H1 (cell line): ENCODE measurements around the gene TTC31. TPM values are rescaled to one million over a fixed set of nuclear protein-coding genes. Genes with fewer than 3 reads are reported as not detected.
A peak's percentile ranks its signal among the peaks of the same experiment; 100 is the strongest.

Experiments used
- CTCF ChIA-PET: fragments of 300-600 bp; sonication (Branson Sonifier 250); formaldehyde crosslinking; loops from one replicate; lab custom pipeline; 2021; ENCODE audit not compliant: partially characterized antibody; lab: Charles Lee
- POLR2A ChIA-PET: fragments of 300-600 bp; sonication (Branson Sonifier 250); formaldehyde crosslinking; loops from one replicate; lab custom pipeline; 2021; ENCODE audit warnings: inconsistent platforms; ENCODE audit not compliant: partially characterized antibody; lab: Charles Lee
- DNase-seq, 2 experiments: peaks; one replicate each; pipeline versions ENCODE4 v3.0.0 to v3.0.0-alpha.2; 2010 to 2022; ENCODE audit warnings: low spot score in 2 of 2, low read depth in 1 of 2, mixed read lengths in 1 of 2
- FAIRE-seq: peaks from 2 replicates; lab custom pipeline; 2011; peaks lifted over from hg19 to GRCh38; lab: Jason Lieb, UNC
- H2AFZ ChIP-seq: 2 replicates; pipeline ENCODE4 v1.8.1; 2012; ENCODE audit warnings: low read length, inconsistent platforms
- H2AK5ac ChIP-seq: 2 replicates; pipeline ENCODE4 v1.6.1; 2013; ENCODE audit warnings: low read depth, low read length
- H2BK120ac ChIP-seq: replicated peaks from 2 replicates; pipeline ENCODE3; 2013; ENCODE audit warnings: low read depth, low read length, inconsistent platforms
- H2BK12ac ChIP-seq: 2 replicates; pipeline ENCODE4 v1.6.1; 2013; ENCODE audit warnings: low read depth, low read length
- H2BK15ac ChIP-seq: 2 replicates; pipeline ENCODE4 v1.6.1; 2013; ENCODE audit warnings: low read length
- H2BK20ac ChIP-seq: 2 replicates; pipeline ENCODE4 v1.6.1; 2013; ENCODE audit warnings: low read length
- H2BK5ac ChIP-seq: 2 replicates; pipeline ENCODE4 v1.6.1; 2013; ENCODE audit warnings: low read depth, low read length
- H3K14ac ChIP-seq: 2 replicates; pipeline ENCODE4 v1.6.1; 2013; ENCODE audit warnings: inconsistent platforms; ENCODE audit not compliant: insufficient read length
- H3K18ac ChIP-seq: 2 replicates; pipeline ENCODE4 v1.6.1; 2013; ENCODE audit warnings: low read length; ENCODE audit errors: extremely low read depth
- H3K23ac ChIP-seq: 2 replicates; pipeline ENCODE4 v1.6.1; 2013; ENCODE audit warnings: inconsistent platforms; ENCODE audit not compliant: insufficient read length
- H3K23me2 ChIP-seq: 2 replicates; pipeline ENCODE4 v1.6.1; 2013; ENCODE audit warnings: low read depth, low read length
- H3K27ac ChIP-seq: 2 replicates; pipeline ENCODE4 v1.6.1; 2011; ENCODE audit warnings: low read depth, low read length, inconsistent platforms
- H3K27me3 ChIP-seq, 4 experiments: replicated peaks in 1 of 4; 1 replicate in 1 of 4; 2 replicates in 3 of 4; pipeline versions ENCODE4 v1.6.1 to v1.8.1; 2011 to 2013; ENCODE audit warnings: low read length in 3 of 4, mild to moderate bottlenecking in 3 of 4, inconsistent platforms in 2 of 4, mixed read lengths in 2 of 4, moderate library complexity in 1 of 4; ENCODE audit not compliant: control insufficient read depth in 3 of 4, insufficient read depth in 3 of 4; ENCODE audit errors: extremely low read depth in 1 of 4
- H3K36me3 ChIP-seq, 4 experiments: 2 replicates each; pipeline versions ENCODE4 v1.6.1 to v1.8.1; 2011 to 2013; ENCODE audit warnings: mild to moderate bottlenecking in 4 of 4, low read length in 3 of 4, moderate library complexity in 2 of 4, control low read depth in 1 of 4, inconsistent platforms in 1 of 4; ENCODE audit not compliant: insufficient read depth in 4 of 4, control insufficient read depth in 2 of 4
- H3K4ac ChIP-seq: replicated peaks from 2 replicates; pipeline ENCODE3; 2013; ENCODE audit warnings: low read length, low read depth, mixed read lengths, inconsistent platforms; ENCODE audit not compliant: insufficient read length
- H3K4me1 ChIP-seq, 4 experiments: replicated peaks in 1 of 4; 1 replicate in 1 of 4; 2 replicates in 3 of 4; pipeline versions ENCODE4 v1.6.1 to v1.8.1; 2011 to 2013; ENCODE audit warnings: low read length in 3 of 4, inconsistent platforms in 2 of 4, mixed read lengths in 1 of 4; ENCODE audit not compliant: insufficient read depth in 4 of 4, control insufficient read depth in 3 of 4
- H3K4me2 ChIP-seq, 2 experiments: 2 replicates each; pipeline versions ENCODE4 v1.6.1 to v1.8.1; 2011 to 2013; ENCODE audit warnings: low read depth in 2 of 2, low read length in 2 of 2, control low read depth in 1 of 2, inconsistent platforms in 1 of 2, mild to moderate bottlenecking in 1 of 2; ENCODE audit not compliant: insufficient read depth in 1 of 2
- H3K4me3 ChIP-seq, 4 experiments: fragments of 200-600, 300-600 bp in 1 of 4; sonication (generic), shearing (Covaris generic), sonication (Bioruptor Twin) in 1 of 4; 2 replicates each; pipeline versions ENCODE4 v1.5.1 to v1.8.1; 2011 to 2016; ENCODE audit warnings: low read length in 4 of 4, low read depth in 3 of 4, control low read depth in 2 of 4, inconsistent platforms in 2 of 4, mild to moderate bottlenecking in 2 of 4, mixed read lengths in 1 of 4, moderate library complexity in 1 of 4; ENCODE audit not compliant: insufficient read depth in 2 of 4; ENCODE audit errors: extremely low read depth in 1 of 4
- H3K56ac ChIP-seq: replicated peaks from 2 replicates; pipeline ENCODE3; 2013; ENCODE audit warnings: low read depth, mild to moderate bottlenecking, mixed read lengths, low read length, inconsistent platforms; ENCODE audit not compliant: insufficient read length
- H3K79me1 ChIP-seq: 2 replicates; pipeline ENCODE4 v1.6.1; 2013; ENCODE audit warnings: low read depth, low read length, control low read depth
- H3K79me2 ChIP-seq, 2 experiments: 2 replicates each; pipeline versions ENCODE4 v1.6.1 to v1.8.1; 2012 to 2013; ENCODE audit warnings: low read length in 2 of 2, mild to moderate bottlenecking in 2 of 2, inconsistent platforms in 1 of 2; ENCODE audit not compliant: insufficient read depth in 2 of 2, control insufficient read depth in 1 of 2
- H3K9ac ChIP-seq, 4 experiments: replicated peaks in 1 of 4; 1 replicate in 1 of 4; 2 replicates in 3 of 4; pipeline versions ENCODE4 v1.6.1 to v1.8.1; 2011 to 2013; ENCODE audit warnings: low read depth in 3 of 4, low read length in 3 of 4, control low read depth in 2 of 4, mild to moderate bottlenecking in 2 of 4, moderate library complexity in 2 of 4, inconsistent platforms in 1 of 4; ENCODE audit errors: extremely low read depth in 1 of 4
- H3K9me3 ChIP-seq, 2 experiments: 2 replicates each; pipeline versions ENCODE4 v1.6.1 to v1.8.1; 2012 to 2013; ENCODE audit warnings: mild to moderate bottlenecking in 2 of 2, moderate library complexity in 2 of 2, control low read depth in 1 of 2, inconsistent platforms in 1 of 2, low read depth in 1 of 2, low read length in 1 of 2, mixed read lengths in 1 of 2; ENCODE audit not compliant: insufficient read depth in 2 of 2
- H4K20me1 ChIP-seq, 2 experiments: replicated peaks in 1 of 2; 2 replicates each; pipeline versions ENCODE3 to v1.8.1; 2011 to 2013; ENCODE audit warnings: inconsistent platforms in 2 of 2, low read length in 2 of 2, mild to moderate bottlenecking in 1 of 2; ENCODE audit not compliant: insufficient read depth in 2 of 2, control insufficient read depth in 1 of 2
- H4K5ac ChIP-seq: 2 replicates; pipeline ENCODE4 v1.6.1; 2013; ENCODE audit warnings: low read length, low read depth, mixed read lengths, inconsistent platforms; ENCODE audit not compliant: insufficient read length
- H4K8ac ChIP-seq: 2 replicates; pipeline ENCODE4 v1.8.0; 2013; ENCODE audit warnings: mild to moderate bottlenecking, moderate library complexity, low read length, inconsistent platforms; ENCODE audit not compliant: insufficient read depth; ENCODE audit errors: extremely low read depth
- H4K91ac ChIP-seq: replicated peaks from 2 replicates; pipeline ENCODE3; 2013; ENCODE audit warnings: low read length, mixed read lengths, inconsistent platforms; ENCODE audit not compliant: insufficient read length
- KDM5A ChIP-seq: fragments of 200-600 bp; IDR thresholded peaks from 2 replicates; pipeline ENCODE4 v1.7.1; 2012; ENCODE audit warnings: mild to moderate bottlenecking, low read length, inconsistent platforms, mixed read lengths
- POLR2AphosphoS5 ChIP-seq: IDR thresholded peaks from 2 replicates; pipeline ENCODE4 v1.6.1; 2011; ENCODE audit warnings: low read depth, low read length
- TEAD4 ChIP-seq: IDR thresholded peaks from 2 replicates; pipeline ENCODE4 v1.6.1; 2012; ENCODE audit warnings: low read depth, low read length, inconsistent platforms, mixed read lengths
- polyA plus RNA-seq, 7 experiments: library from polyadenylated mRNA; depleted of rRNA in 3 of 7; stranded (reverse) in 5 of 7; unstranded in 2 of 7; fragments of >200 nt in 5 of 7; fragments of 200-250 nt in 2 of 7; gene quantifications; 1 replicate in 5 of 7; 2 replicates in 1 of 7; 4 replicates in 1 of 7; pipeline versions ENCODE4 v1.2.1 to v1.2.3, GENCODE V29; 2011 to 2013; ENCODE audit warnings: missing spikeins in 2 of 7, mixed read lengths in 2 of 7
- total RNA-seq: library from RNA; stranded (reverse); fragmentation: NEBNext Ultra II Directional; extraction: Animal tissue kit (Norgen Biotek cat#: 25700); gene quantifications from 2 replicates; pipeline ENCODE4 v1.2.1, GENCODE V29; 2021

TTC31 gene
- total and polyA plus RNA-seq, 2 of the 8 experiments (the other 6 are each of a cell fraction or from before 2014, with no cell fraction given) = 28.8 to 29.9 TPM

- no peak overlapping the region for H2AFZ ChIP-seq
- H2BK15ac ChIP-seq = no peak overlapping the region
- no peak overlapping the region for H3K4ac ChIP-seq
- H4K91ac ChIP-seq = no peak overlapping the region
- H4K5ac ChIP-seq = no peak overlapping the region
- H3K4me2 ChIP-seq = peak overlapping the region in 1 of 2 experiments; percentile 78; a peak in 1 of 4 replicates
- H3K14ac ChIP-seq = no peak overlapping the region
- CTCF ChIA-PET = interaction anchor here (0.7 to 5.1 kb wide), 15 partner anchors 9 to 91 kb away, joined by 3 to 24 read pairs (median 6); partner anchors contain the start of genes AUP1, CCDC142, HTRA2 and TLX2
- H2BK20ac ChIP-seq = no peak overlapping the region
- no peak overlapping the region for H3K18ac ChIP-seq
- no peak overlapping the region for H3K56ac ChIP-seq
- H3K27me3 ChIP-seq = peaks cover 82 to 100% (median 100%) of the 10 kb centered on the region in 4 experiments
- no peak overlapping the region for H2BK120ac ChIP-seq
- TF ChIP-seq KDM5A (no peak), POLR2AphosphoS5 (no peak), TEAD4 (0 out of 2 replicates have a peak, but pooled peaks have one; percentile 28)
- H3K4me3 ChIP-seq = 0 out of 8 replicates have a peak overlapping the region, but pooled peaks of 1 of the 4 experiments have one; percentile 57
- H3K9me3 ChIP-seq = no peaks in the 10 kb centered on the region
- H3K4me1 ChIP-seq = peaks cover 7 to 59% (median 38%) of the 10 kb centered on the region in 4 experiments
- H4K8ac ChIP-seq = no peak overlapping the region
- no peak overlapping the region for H2BK5ac ChIP-seq
- DNase-seq (peak in 1 of 2 experiments; percentile 50), FAIRE-seq (no peak)
- H3K23ac ChIP-seq = no peak overlapping the region
- H2AK5ac ChIP-seq = no peak overlapping the region
- peaks cover 0 to 15% of the 10 kb centered on the region in 2 experiments for H4K20me1 ChIP-seq
- POLR2A ChIA-PET = interaction anchor here (0.9 to 9.4 kb wide), 13 partner anchors 9 to 88 kb away, joined by 3 to 73 read pairs (median 3); partner anchors contain the start of genes AUP1, CCDC142, DQX1 and HTRA2
- no peaks in the 10 kb centered on the region for H3K79me2 ChIP-seq
- no peak overlapping the region for H2BK12ac ChIP-seq
- H3K36me3 ChIP-seq = peaks cover 0 to 5% (median 2%) of the 10 kb centered on the region in 4 experiments; a peak in 6 of 8 replicates
- H3K9ac ChIP-seq = no peak overlapping the region
- H3K23me2 ChIP-seq = peaks cover 35% of the 10 kb centered on the region; the same call in 1 of the 2 replicates
- no peak overlapping the region for H3K27ac ChIP-seq
- no peaks in the 10 kb centered on the region for H3K79me1 ChIP-seq
Observed at GRCh38 chr2:74500578-74500946, 17.7 kb downstream of the TTC31 start.
